HEK293 (cell line): ENCODE results near the gene PEAK3.

Source experiments
- AEBP2 ChIP-seq: fragments of 450-650 bp; formaldehyde crosslinking; IDR thresholded peaks from 2 replicates; pipeline ENCODE4 v1.5.1; 2016; ENCODE audit warnings: missing biosample characterization, missing genetic modification characterization, borderline replicate concordance
- EGR2 ChIP-seq: fragments of 450-650 bp; formaldehyde crosslinking; IDR thresholded peaks from 2 replicates; pipeline ENCODE4 v1.5.1; 2016; ENCODE audit warnings: low read depth, missing biosample characterization, missing genetic modification characterization
- FEZF1 ChIP-seq: fragments of 450-650 bp; formaldehyde crosslinking; IDR thresholded peaks from 2 replicates; pipeline ENCODE4 v1.5.1; 2016; ENCODE audit warnings: missing biosample characterization, missing genetic modification characterization
- HOXC10 ChIP-seq: sonication (generic); formaldehyde crosslinking; IDR thresholded peaks from 2 replicates; pipeline ENCODE4 v1.8.1; 2023; ENCODE audit warnings: mild to moderate bottlenecking, missing genetic modification reagents
- PBX3 ChIP-seq: sonication (generic); formaldehyde crosslinking; IDR thresholded peaks from 2 replicates; pipeline ENCODE4 v1.8.1; 2022; ENCODE audit warnings: mild to moderate bottlenecking, moderate library complexity, missing genetic modification reagents
- SP3 ChIP-seq: fragments of 450-650 bp; formaldehyde crosslinking; IDR thresholded peaks from 2 replicates; pipeline ENCODE4 v1.5.1; 2016; ENCODE audit warnings: missing biosample characterization, missing genetic modification characterization
- SP7 ChIP-seq: fragments of 450-650 bp; formaldehyde crosslinking; IDR thresholded peaks from 2 replicates; pipeline ENCODE4 v1.5.1; 2016; ENCODE audit warnings: missing biosample characterization, missing genetic modification characterization
- TRIM28 ChIP-seq: IDR thresholded peaks from 2 replicates; pipeline ENCODE4 v1.6.1; 2011; ENCODE audit warnings: low read length, control low read depth, borderline replicate concordance
- YY2 ChIP-seq: fragments of 450-650 bp; formaldehyde crosslinking; IDR thresholded peaks from 2 replicates; pipeline ENCODE4 v1.5.1; 2016; ENCODE audit warnings: missing biosample characterization, missing genetic modification characterization
- ZNF10 ChIP-seq: fragments of 450-650 bp; formaldehyde crosslinking; IDR thresholded peaks from 2 replicates; pipeline ENCODE4 v1.5.1; 2017; ENCODE audit warnings: missing biosample characterization, missing genetic modification characterization
- ZNF174 ChIP-seq: fragments of 450-650 bp; formaldehyde crosslinking; IDR thresholded peaks from 2 replicates; pipeline ENCODE4 v1.5.0; 2017; ENCODE audit warnings: missing biosample characterization, mild to moderate bottlenecking, missing genetic modification characterization
- ZNF248 ChIP-seq: fragments of 450-650 bp; formaldehyde crosslinking; IDR thresholded peaks from 2 replicates; pipeline ENCODE4 v1.5.1; 2017; ENCODE audit warnings: missing biosample characterization, missing genetic modification characterization
- ZNF26 ChIP-seq: fragments of 450-650 bp; formaldehyde crosslinking; IDR thresholded peaks from 2 replicates; pipeline ENCODE4 v1.5.1; 2016; ENCODE audit warnings: missing biosample characterization, missing genetic modification characterization
- ZNF266 ChIP-seq: fragments of 450-650 bp; formaldehyde crosslinking; IDR thresholded peaks from 2 replicates; pipeline ENCODE4 v1.5.1; 2016; ENCODE audit warnings: missing biosample characterization, missing genetic modification characterization, low read depth
- ZNF311 ChIP-seq: fragments of 450-650 bp; formaldehyde crosslinking; IDR thresholded peaks from 2 replicates; pipeline ENCODE4 v1.5.1; 2017; ENCODE audit warnings: missing biosample characterization, missing genetic modification characterization, borderline replicate concordance
- ZNF335 ChIP-seq: fragments of 450-650 bp; formaldehyde crosslinking; conservative IDR thresholded peaks from 2 replicates; pipeline ENCODE4 v1.5.1; 2016; ENCODE audit warnings: missing biosample characterization, missing genetic modification characterization
- ZNF391 ChIP-seq: fragments of 450-650 bp; formaldehyde crosslinking; IDR thresholded peaks from 2 replicates; pipeline ENCODE4 v1.5.1; 2016; ENCODE audit warnings: low read depth, missing biosample characterization, missing genetic modification characterization, borderline replicate concordance
- ZNF398 ChIP-seq: fragments of 450-650 bp; formaldehyde crosslinking; IDR thresholded peaks from 2 replicates; pipeline ENCODE4 v1.5.1; 2017; ENCODE audit warnings: missing biosample characterization, missing genetic modification characterization
- ZNF521 ChIP-seq: fragments of 450-650 bp; formaldehyde crosslinking; IDR thresholded peaks from 2 replicates; pipeline ENCODE4 v1.5.1; 2017; ENCODE audit warnings: missing biosample characterization, mild to moderate bottlenecking, missing genetic modification characterization
- ZNF549 ChIP-seq: fragments of 450-650 bp; IDR thresholded peaks from 2 replicates; pipeline ENCODE4 v1.5.1; 2018; ENCODE audit warnings: missing biosample characterization, missing genetic modification characterization, mild to moderate bottlenecking, inconsistent platforms, moderate library complexity
- ZNF555 ChIP-seq: fragments of 450-650 bp; formaldehyde crosslinking; conservative IDR thresholded peaks from 2 replicates; pipeline ENCODE4 v1.5.1; 2017; ENCODE audit warnings: missing biosample characterization, mild to moderate bottlenecking, missing genetic modification characterization, inconsistent platforms
- ZNF561 ChIP-seq: fragments of 450-650 bp; IDR thresholded peaks from 2 replicates; pipeline ENCODE4 v1.5.1; 2018; ENCODE audit warnings: missing biosample characterization, missing genetic modification characterization, borderline replicate concordance
- ZNF596 ChIP-seq: fragments of 450-650 bp; IDR thresholded peaks from 2 replicates; pipeline ENCODE4 v1.5.0; 2018; ENCODE audit warnings: missing biosample characterization, mild to moderate bottlenecking, missing genetic modification characterization, moderate library complexity
- ZNF610 ChIP-seq: fragments of 450-650 bp; formaldehyde crosslinking; IDR thresholded peaks from 2 replicates; pipeline ENCODE4 v1.5.1; 2016; ENCODE audit warnings: missing biosample characterization, missing genetic modification characterization, borderline replicate concordance
- ZNF654 ChIP-seq: fragments of 450-650 bp; formaldehyde crosslinking; IDR thresholded peaks from 2 replicates; pipeline ENCODE4 v1.5.1; 2016; ENCODE audit warnings: low read depth, missing biosample characterization, missing genetic modification characterization
- ZNF701 ChIP-seq: fragments of 450-650 bp; formaldehyde crosslinking; IDR thresholded peaks from 2 replicates; pipeline ENCODE4 v1.5.1; 2016; ENCODE audit warnings: missing biosample characterization, missing genetic modification characterization
- ZNF707 ChIP-seq: fragments of 450-650 bp; formaldehyde crosslinking; IDR thresholded peaks from 2 replicates; pipeline ENCODE4 v1.5.1; 2016; ENCODE audit warnings: missing biosample characterization, missing genetic modification characterization
- ZNF768 ChIP-seq: fragments of 450-650 bp; formaldehyde crosslinking; IDR thresholded peaks from 2 replicates; pipeline ENCODE4 v1.5.1; 2018; ENCODE audit warnings: missing biosample characterization, mild to moderate bottlenecking, missing genetic modification characterization
- ZNF791 ChIP-seq: fragments of 450-650 bp; formaldehyde crosslinking; IDR thresholded peaks from 2 replicates; pipeline ENCODE4 v1.5.1; 2016; ENCODE audit warnings: missing biosample characterization, missing genetic modification characterization
- ZSCAN23 ChIP-seq: fragments of 450-650 bp; formaldehyde crosslinking; IDR thresholded peaks from 2 replicates; pipeline ENCODE4 v1.5.1; 2016; ENCODE audit warnings: missing biosample characterization, missing genetic modification characterization
- TF ChIP-seq, protein P1 (sequence below): fragments of 450-650 bp; formaldehyde crosslinking; IDR thresholded peaks from 2 replicates; pipeline ENCODE4 v1.5.1; 2017; ENCODE audit warnings: missing biosample characterization, missing genetic modification characterization
- TF ChIP-seq, protein P2 (sequence below): fragments of 450-650 bp; formaldehyde crosslinking; IDR thresholded peaks from 2 replicates; pipeline ENCODE4 v1.5.1; 2016; ENCODE audit warnings: missing biosample characterization, missing genetic modification characterization

The PEAK3 gene

DNA sequence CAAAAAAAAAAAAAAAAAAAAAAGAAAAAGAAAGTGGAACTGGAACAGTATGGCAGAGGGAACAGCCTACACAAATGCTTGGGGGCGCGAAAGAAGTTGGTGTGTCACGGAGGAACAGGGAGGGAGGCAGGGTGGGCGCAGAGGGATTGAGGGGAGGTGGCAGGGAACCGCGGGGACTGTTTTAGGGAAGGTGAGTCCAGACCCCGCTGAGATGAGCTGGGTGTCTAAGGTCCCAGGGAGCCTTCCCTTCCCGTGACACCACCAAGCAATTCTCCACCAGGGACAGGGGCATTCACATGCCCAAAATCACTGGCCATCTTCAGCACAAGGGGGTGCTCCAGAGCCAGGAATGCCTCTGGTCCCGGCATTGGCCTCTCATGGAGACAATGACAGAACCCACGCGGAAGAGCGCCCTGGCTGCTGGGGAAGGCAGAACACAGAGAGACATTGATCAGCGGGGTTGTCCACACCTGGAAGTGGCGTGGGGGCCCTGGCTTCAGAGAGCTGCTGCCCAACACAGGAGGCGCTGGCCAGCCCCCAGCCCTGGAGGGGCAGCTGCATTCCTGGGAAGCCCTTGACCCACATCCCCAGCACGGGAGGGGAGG lies 6.9 kb downstream of the PEAK3 start (continued):
- TF ChIP-seq ZNF654 (tag by site-specific recombination), result peak; percentile 74
- TF ChIP-seq ZNF311 (tag by site-specific recombination), result no peak
- no peak for TF ChIP-seq ZNF10
- TF ChIP-seq ZNF266 (tag by site-specific recombination), result no peak
- TF ChIP-seq ZNF26 (tag by site-specific recombination), result no peak
- TF ChIP-seq SP3 (tag by site-specific recombination), result no peak
- TF ChIP-seq ZNF549 (tag by site-specific recombination), result no peak
- TF ChIP-seq SP7 (tag by site-specific recombination), result peak; percentile 45; the same call in 1 of the 2 replicates
- TF ChIP-seq ZNF521 (tag by site-specific recombination), result no peak
- no peak for TF ChIP-seq HOXC10
- no peak for TF ChIP-seq ZNF391 (tag by site-specific recombination)
- TF ChIP-seq PBX3 (CRISPR knock-in tag), result no peak
- no peak for TF ChIP-seq ZNF248 (tag by site-specific recombination)
- no peak for TF ChIP-seq FEZF1 (tag by site-specific recombination)
- no peak for TF ChIP-seq ZNF791 (tag by site-specific recombination)
- TF ChIP-seq ZNF555 (tag by site-specific recombination), result no peak
- TF ChIP-seq ZNF768 (tag by site-specific recombination), result no peak
- TF ChIP-seq YY2 (tag by site-specific recombination), result no peak
- TF ChIP-seq TRIM28, result no peak
- no peak for TF ChIP-seq ZNF561 (tag by site-specific recombination)
- no peak for TF ChIP-seq ZNF335
- no peak for TF ChIP-seq ZNF596 (tag by site-specific recombination)
- TF ChIP-seq ZNF398 (tag by site-specific recombination), result no peak
- TF ChIP-seq ZNF707, result no peak
- TF ChIP-seq, protein P1, sequence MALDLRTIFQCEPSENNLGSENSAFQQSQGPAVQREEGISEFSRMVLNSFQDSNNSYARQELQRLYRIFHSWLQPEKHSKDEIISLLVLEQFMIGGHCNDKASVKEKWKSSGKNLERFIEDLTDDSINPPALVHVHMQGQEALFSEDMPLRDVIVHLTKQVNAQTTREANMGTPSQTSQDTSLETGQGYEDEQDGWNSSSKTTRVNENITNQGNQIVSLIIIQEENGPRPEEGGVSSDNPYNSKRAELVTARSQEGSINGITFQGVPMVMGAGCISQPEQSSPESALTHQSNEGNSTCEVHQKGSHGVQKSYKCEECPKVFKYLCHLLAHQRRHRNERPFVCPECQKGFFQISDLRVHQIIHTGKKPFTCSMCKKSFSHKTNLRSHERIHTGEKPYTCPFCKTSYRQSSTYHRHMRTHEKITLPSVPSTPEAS (tag by site-specific recombination), result no peak
- TF ChIP-seq ZNF174, result no peak
- no peak for TF ChIP-seq ZSCAN23 (tag by site-specific recombination)
- no peak for TF ChIP-seq ZNF701 (tag by site-specific recombination)
- TF ChIP-seq, protein P2, sequence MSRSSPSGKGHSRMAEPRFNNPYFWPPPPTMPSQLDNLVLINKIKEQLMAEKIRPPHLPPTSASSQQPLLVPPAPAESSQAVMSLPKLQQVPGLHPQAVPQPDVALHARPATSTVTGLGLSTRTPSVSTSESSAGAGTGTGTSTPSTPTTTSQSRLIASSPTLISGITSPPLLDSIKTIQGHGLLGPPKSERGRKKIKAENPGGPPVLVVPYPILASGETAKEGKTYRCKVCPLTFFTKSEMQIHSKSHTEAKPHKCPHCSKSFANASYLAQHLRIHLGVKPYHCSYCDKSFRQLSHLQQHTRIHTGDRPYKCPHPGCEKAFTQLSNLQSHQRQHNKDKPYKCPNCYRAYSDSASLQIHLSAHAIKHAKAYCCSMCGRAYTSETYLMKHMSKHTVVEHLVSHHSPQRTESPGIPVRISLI (tag by site-specific recombination), result peak; percentile 81
- no peak for TF ChIP-seq AEBP2
- peak; percentile 9; the same call in 1 of the 2 replicates for TF ChIP-seq EGR2 (tag by site-specific recombination)
- TF ChIP-seq ZNF610 (tag by site-specific recombination), result no peak
